ENCODE data around the gene HDLBP. TPM values are rescaled to one million over a fixed set of nuclear protein-coding genes. Genes with fewer than 3 reads are reported as not detected.

Gene HDLBP
- total RNA-seq, 1 donor from 2014 or later = 216 TPM

DNA sequence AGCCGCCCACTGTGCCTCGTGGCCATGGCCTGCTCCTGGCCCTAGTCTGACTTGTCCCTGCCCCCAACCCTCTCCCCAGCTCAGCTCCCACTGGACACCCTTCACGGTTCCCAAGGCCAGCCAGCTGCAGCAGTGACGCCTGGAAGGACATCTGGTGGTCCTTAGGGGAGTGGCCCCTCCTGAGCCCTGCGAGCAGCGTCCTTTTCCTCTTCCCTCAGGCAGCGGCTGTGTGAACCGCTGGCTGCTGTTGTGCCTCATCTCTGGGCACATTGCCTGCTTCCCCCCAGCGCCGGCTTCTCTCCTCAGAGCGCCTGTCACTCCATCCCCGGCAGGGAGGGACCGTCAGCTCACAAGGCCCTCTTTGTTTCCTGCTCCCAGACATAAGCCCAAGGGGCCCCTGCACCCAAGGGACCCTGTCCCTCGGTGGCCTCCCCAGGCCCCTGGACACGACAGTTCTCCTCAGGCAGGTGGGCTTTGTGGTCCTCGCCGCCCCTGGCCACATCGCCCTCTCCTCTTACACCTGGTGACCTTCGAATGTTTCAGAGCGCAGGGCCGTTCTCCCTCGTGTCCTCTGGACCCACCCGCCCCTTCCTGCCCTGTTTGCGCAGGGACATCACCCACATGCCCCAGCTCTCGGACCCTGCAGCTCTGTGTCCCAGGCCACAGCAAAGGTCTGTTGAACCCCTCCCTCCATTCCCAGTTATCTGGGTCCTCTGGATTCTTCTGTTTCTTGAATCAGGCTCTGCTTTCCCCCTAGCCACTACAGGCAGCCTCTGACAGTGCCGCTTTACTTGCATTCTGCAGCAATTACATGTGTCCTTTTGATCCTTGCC is 91.2 kb downstream of the HDLBP start:
- Mint-ChIP-seq H3K27ac (ENCODE audit: unreplicated experiment) (peak overlapping the region; percentile 75), H3K9me3 (ENCODE audit: unreplicated experiment) (peaks cover 17% of the 10 kb centered on the region), H3K4me3 (ENCODE audit: unreplicated experiment) (peak overlapping the region; percentile 55), H3K4me1 (ENCODE audit: low read depth, unreplicated experiment) (peaks cover 19% of the 10 kb centered on the region), H3K27me3 (ENCODE audit: unreplicated experiment) (peaks cover 6% of the 10 kb centered on the region), H3K36me3 (ENCODE audit: unreplicated experiment) (peaks cover 3% of the 10 kb centered on the region)
- peak; percentile 61 for DNase-seq
- TF ChIP-seq, protein P1, sequence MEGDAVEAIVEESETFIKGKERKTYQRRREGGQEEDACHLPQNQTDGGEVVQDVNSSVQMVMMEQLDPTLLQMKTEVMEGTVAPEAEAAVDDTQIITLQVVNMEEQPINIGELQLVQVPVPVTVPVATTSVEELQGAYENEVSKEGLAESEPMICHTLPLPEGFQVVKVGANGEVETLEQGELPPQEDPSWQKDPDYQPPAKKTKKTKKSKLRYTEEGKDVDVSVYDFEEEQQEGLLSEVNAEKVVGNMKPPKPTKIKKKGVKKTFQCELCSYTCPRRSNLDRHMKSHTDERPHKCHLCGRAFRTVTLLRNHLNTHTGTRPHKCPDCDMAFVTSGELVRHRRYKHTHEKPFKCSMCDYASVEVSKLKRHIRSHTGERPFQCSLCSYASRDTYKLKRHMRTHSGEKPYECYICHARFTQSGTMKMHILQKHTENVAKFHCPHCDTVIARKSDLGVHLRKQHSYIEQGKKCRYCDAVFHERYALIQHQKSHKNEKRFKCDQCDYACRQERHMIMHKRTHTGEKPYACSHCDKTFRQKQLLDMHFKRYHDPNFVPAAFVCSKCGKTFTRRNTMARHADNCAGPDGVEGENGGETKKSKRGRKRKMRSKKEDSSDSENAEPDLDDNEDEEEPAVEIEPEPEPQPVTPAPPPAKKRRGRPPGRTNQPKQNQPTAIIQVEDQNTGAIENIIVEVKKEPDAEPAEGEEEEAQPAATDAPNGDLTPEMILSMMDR (IDR thresholded peaks at IDR 0.05; ENCODE audit: partially characterized antibody, unreplicated experiment) = no peak

GRCh38 chr2:241223211-241224017 is 92.1 kb downstream of the HDLBP start:
- TF ChIP-seq, protein P1 (IDR thresholded peaks at IDR 0.05; ENCODE audit: partially characterized antibody, unreplicated experiment) = no peak
- Mint-ChIP-seq H3K9me3 (ENCODE audit: unreplicated experiment) (peaks cover 13% of the 10 kb centered on the region), H3K27me3 (ENCODE audit: unreplicated experiment) (peaks cover 6% of the 10 kb centered on the region), H3K4me1 (ENCODE audit: low read depth, unreplicated experiment) (peaks cover 18% of the 10 kb centered on the region), H3K36me3 (ENCODE audit: unreplicated experiment) (no peaks in the 10 kb centered on the region), H3K4me3 (ENCODE audit: unreplicated experiment) (no peak overlapping the region), H3K27ac (ENCODE audit: unreplicated experiment) (peak overlapping the region; percentile 17)
- DNase-seq = peak; percentile 20

DNA sequence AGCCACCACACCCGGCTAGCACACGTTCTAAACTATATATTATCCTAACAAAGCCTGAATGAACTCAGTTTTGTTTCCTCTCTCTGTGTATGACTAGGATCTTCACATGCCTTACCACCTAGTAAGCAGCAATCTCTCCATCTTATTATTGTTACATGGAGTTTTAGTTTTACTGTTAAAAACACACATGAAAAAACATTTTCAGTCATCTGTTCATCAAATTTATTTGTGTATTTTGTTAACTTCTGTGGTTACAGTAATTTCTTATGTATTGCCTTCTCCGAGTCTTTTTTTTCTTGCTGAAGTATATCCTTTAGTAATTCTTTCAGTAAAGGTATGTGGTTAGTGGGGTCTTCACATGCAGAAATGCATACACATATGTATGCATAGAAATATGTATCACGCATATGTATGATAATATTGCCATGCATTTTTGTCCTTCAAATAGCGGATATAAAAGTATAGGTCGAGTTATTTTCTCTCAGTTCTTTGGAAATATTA is 95.6 kb downstream of the HDLBP start:
- Mint-ChIP-seq H3K27ac (ENCODE audit: unreplicated experiment) (no peak overlapping the region), H3K36me3 (ENCODE audit: unreplicated experiment) (no peaks in the 10 kb centered on the region), H3K27me3 (ENCODE audit: unreplicated experiment) (peaks cover 3% of the 10 kb centered on the region), H3K9me3 (ENCODE audit: unreplicated experiment) (peaks cover 12% of the 10 kb centered on the region), H3K4me1 (ENCODE audit: low read depth, unreplicated experiment) (peaks cover 13% of the 10 kb centered on the region), H3K4me3 (ENCODE audit: unreplicated experiment) (no peak overlapping the region)
- TF ChIP-seq, protein P1 (IDR thresholded peaks at IDR 0.05; ENCODE audit: partially characterized antibody, unreplicated experiment) = no peak
- DNase-seq = no peak

GRCh38 chr2:241219030-241219382 is 96.5 kb downstream of the HDLBP start:
- DNase-seq = no peak
- Mint-ChIP-seq H3K27ac (ENCODE audit: unreplicated experiment) (no peak overlapping the region), H3K9me3 (ENCODE audit: unreplicated experiment) (peaks cover 7% of the 10 kb centered on the region), H3K36me3 (ENCODE audit: unreplicated experiment) (no peaks in the 10 kb centered on the region), H3K4me3 (ENCODE audit: unreplicated experiment) (peak overlapping the region; percentile 91), H3K27me3 (ENCODE audit: unreplicated experiment) (peaks cover 2% of the 10 kb centered on the region), H3K4me1 (ENCODE audit: low read depth, unreplicated experiment) (peaks cover 6% of the 10 kb centered on the region)
- TF ChIP-seq, protein P1 (IDR thresholded peaks at IDR 0.05; ENCODE audit: partially characterized antibody, unreplicated experiment) = no peak

Data from glutamatergic neuron (in vitro differentiated cells).